ENCODE results near the gene ARMC7. TPM values are rescaled to one million over a fixed set of nuclear protein-coding genes. Genes with fewer than 3 reads are reported as not detected.

ARMC7 gene
- total RNA-seq, 2 experiments from 2014 or later, result 5.4 TPM

- Mint-ChIP-seq H3K4me3 (no peak overlapping the region), H3K4me1 (ENCODE audit: low read depth) (no peaks in the 10 kb centered on the region), H3K36me3 (ENCODE audit: low read depth) (no peaks in the 10 kb centered on the region), H3K27ac (no peak overlapping the region), H3K9me3 (no peaks in the 10 kb centered on the region), H3K27me3 (no peaks in the 10 kb centered on the region)
- ATAC-seq (no peak), DNase-seq (no peak)
- ChIA-PET CTCF (interaction anchor here (0.9 kb wide), 1 partner anchor 9 kb away, joined by 3 read pairs; no protein-coding TSS in a partner anchor), POLR2A (no interaction called here)
- intact Hi-C loops (cut with micrococcal nuclease), result no loop called here
- no peak for TF ChIP-seq CTCF (IDR thresholded peaks at IDR 0.05)
Observed at GRCh38 chr17:75099881-75100595, 9.7 kb upstream of the ARMC7 start.

GRCh38 chr17:75102385-75102821, 7.4 kb upstream of the ARMC7 start:
- Mint-ChIP-seq H3K4me3 (no peak overlapping the region), H3K27me3 (no peaks in the 10 kb centered on the region), H3K4me1 (ENCODE audit: low read depth) (no peaks in the 10 kb centered on the region), H3K9me3 (no peaks in the 10 kb centered on the region), H3K27ac (no peak overlapping the region), H3K36me3 (ENCODE audit: low read depth) (no peaks in the 10 kb centered on the region)
- TF ChIP-seq CTCF (IDR thresholded peaks at IDR 0.05), result no peak
- no peak for DNase-seq
- no peak for ATAC-seq
- CTCF ChIA-PET, result interaction anchor here (1.6 kb wide), 1 partner anchor 12 kb away, joined by 5 read pairs; no protein-coding TSS in a partner anchor
- POLR2A ChIA-PET, result interaction anchor here (0.6 to 1.1 kb wide), 2 partner anchors 11 to 83 kb away, joined by 3 to 4 read pairs; no protein-coding TSS in a partner anchor
- intact Hi-C loops (cut with micrococcal nuclease), result no loop called here

GRCh38 chr17:75103601-75104554, 5.9 kb upstream of the ARMC7 start:
- no peaks in the 10 kb centered on the region for H3K36me3 Mint-ChIP-seq (ENCODE audit: low read depth)
- no peak overlapping the region for H3K27ac Mint-ChIP-seq
- no peaks in the 10 kb centered on the region for H3K9me3 Mint-ChIP-seq
- POLR2A ChIA-PET, result interaction anchor here (1.1 to 1.5 kb wide), 2 partner anchors 10 to 91 kb away, joined by 3 to 7 read pairs; partner anchors contain the start of gene MRPL58
- H3K27me3 Mint-ChIP-seq, result no peaks in the 10 kb centered on the region
- H3K4me1 Mint-ChIP-seq (ENCODE audit: low read depth), result peaks cover 6% of the 10 kb centered on the region
- no peak overlapping the region for H3K4me3 Mint-ChIP-seq
- intact Hi-C loops (cut with micrococcal nuclease), result no loop called here
- CTCF ChIA-PET, result interaction anchor here (0.7 to 3.8 kb wide), 6 partner anchors 8 to 146 kb away, joined by 3 to 38 read pairs (median 6); no protein-coding TSS in a partner anchor
- no peak for TF ChIP-seq CTCF (IDR thresholded peaks at IDR 0.05)
- ATAC-seq (no peak), DNase-seq (no peak)

GRCh38 chr17:75105126-75106080, 4.4 kb upstream of the ARMC7 start:
- ChIA-PET POLR2A (interaction anchor here (0.6 to 1.2 kb wide), 5 partner anchors 8 to 93 kb away, joined by 3 to 4 read pairs (median 3); partner anchors contain the start of gene MRPL58), CTCF (interaction anchor here (0.9 to 3.8 kb wide), 21 partner anchors 9 to 149 kb away, joined by 3 to 38 read pairs (median 5); partner anchors contain the start of genes NT5C and SLC16A5)
- peak; percentile 63 for TF ChIP-seq CTCF (IDR thresholded peaks at IDR 0.05)
- Mint-ChIP-seq H3K4me3 (no peak overlapping the region), H3K36me3 (ENCODE audit: low read depth) (no peaks in the 10 kb centered on the region), H3K4me1 (ENCODE audit: low read depth) (peaks cover 9% of the 10 kb centered on the region), H3K27me3 (no peaks in the 10 kb centered on the region), H3K9me3 (no peaks in the 10 kb centered on the region), H3K27ac (no peak overlapping the region)
- intact Hi-C loops (cut with micrococcal nuclease), result no loop called here
- ATAC-seq (peak; percentile 32), DNase-seq (peak; percentile 52)

All from activated CD8-positive, alpha-beta T cell treated with anti-CD3 and anti-CD28 coated beads for 36 hours (primary cell).